GM19328 (cell line): ENCODE data around the gene CFAP97D2.
"Not testable (repeated sequence)": the region's sequence is repeated elsewhere in the genome, so short reads cannot be mapped to it uniquely, and the experiment has no call there.

Experiments
- ATAC-seq: cut with Tn5 transposase; IDR thresholded peaks from one replicate; pipeline ENCODE4 v1.9.1; 2021; ENCODE audit warnings: mild to moderate bottlenecking, moderate library complexity; ENCODE audit not compliant: unreplicated experiment

The CFAP97D2 gene

GRCh38 chr13:114179087-114179658 lies at the start of gene CFAP97D2:
Gene CFAP97D2 (plus strand): TSS chr13:114179257. CDS start chr13:114179331, 74 bp downstream.
- ATAC-seq: no peak

- no peak for ATAC-seq
These were observed 49.4 kb upstream of the CFAP97D2 start for GRCh38 chr13:114129649-114130062.

- ATAC-seq: no peak
These were observed 48.8 kb upstream of the CFAP97D2 start for GRCh38 chr13:114130131-114130836.

- ATAC-seq: no peak
These were observed 48.0 kb upstream of the CFAP97D2 start for GRCh38 chr13:114130837-114131582.

GRCh38 chr13:114131583-114132418 lies 47.3 kb upstream of the CFAP97D2 start:
- ATAC-seq: peak; percentile 6

GRCh38 chr13:114132419-114133121 lies 46.5 kb upstream of the CFAP97D2 start, which contains the start of gene RASA3:
Gene RASA3 (minus strand): TSS chr13:114132623. CDS start chr13:114132489, 134 bp downstream.
- ATAC-seq: peak; percentile 74

GRCh38 chr13:114133126-114133525 lies 45.9 kb upstream of the CFAP97D2 start:
- ATAC-seq: not testable (repeated sequence)

GRCh38 chr13:114133552-114133951 lies 45.5 kb upstream of the CFAP97D2 start:
- ATAC-seq: not testable (repeated sequence)

- ATAC-seq: no peak
These were observed 44.7 kb upstream of the CFAP97D2 start for GRCh38 chr13:114134111-114134943.

GRCh38 chr13:114134944-114135610 lies 44.0 kb upstream of the CFAP97D2 start:
- no peak for ATAC-seq

GRCh38 chr13:114135731-114136171 lies 43.3 kb upstream of the CFAP97D2 start:
- ATAC-seq: no peak

- no peak for ATAC-seq
These were observed 42.5 kb upstream of the CFAP97D2 start for GRCh38 chr13:114136576-114136975.

- ATAC-seq: no peak
These were observed 38.7 kb upstream of the CFAP97D2 start for GRCh38 chr13:114140131-114140905.

- no peak for ATAC-seq
These were observed 38.2 kb upstream of the CFAP97D2 start for GRCh38 chr13:114140906-114141250.

GRCh38 chr13:114141261-114141996 lies 37.6 kb upstream of the CFAP97D2 start:
- ATAC-seq: no peak

GRCh38 chr13:114142137-114142550 lies 36.9 kb upstream of the CFAP97D2 start:
- ATAC-seq: no peak
